NCI-H128 (cell line): ENCODE data around the gene TRAF3IP1.
"Not testable (repeated sequence)": the region's sequence is repeated elsewhere in the genome, so short reads cannot be mapped to it uniquely, and the experiment has no call there.

ENCODE experiments used
- DNase-seq: peaks from one replicate; lab custom pipeline; 2025; ENCODE audit not compliant: unreplicated experiment; lab: John Stamatoyannopoulos, UW

The TRAF3IP1 gene

GRCh38 chr2:238442257-238442656, 121.9 kb downstream of the TRAF3IP1 start:
- DNase-seq = not testable (repeated sequence)

GRCh38 chr2:238444242-238444641, 123.9 kb downstream of the TRAF3IP1 start:
- DNase-seq = no peak

DNA sequence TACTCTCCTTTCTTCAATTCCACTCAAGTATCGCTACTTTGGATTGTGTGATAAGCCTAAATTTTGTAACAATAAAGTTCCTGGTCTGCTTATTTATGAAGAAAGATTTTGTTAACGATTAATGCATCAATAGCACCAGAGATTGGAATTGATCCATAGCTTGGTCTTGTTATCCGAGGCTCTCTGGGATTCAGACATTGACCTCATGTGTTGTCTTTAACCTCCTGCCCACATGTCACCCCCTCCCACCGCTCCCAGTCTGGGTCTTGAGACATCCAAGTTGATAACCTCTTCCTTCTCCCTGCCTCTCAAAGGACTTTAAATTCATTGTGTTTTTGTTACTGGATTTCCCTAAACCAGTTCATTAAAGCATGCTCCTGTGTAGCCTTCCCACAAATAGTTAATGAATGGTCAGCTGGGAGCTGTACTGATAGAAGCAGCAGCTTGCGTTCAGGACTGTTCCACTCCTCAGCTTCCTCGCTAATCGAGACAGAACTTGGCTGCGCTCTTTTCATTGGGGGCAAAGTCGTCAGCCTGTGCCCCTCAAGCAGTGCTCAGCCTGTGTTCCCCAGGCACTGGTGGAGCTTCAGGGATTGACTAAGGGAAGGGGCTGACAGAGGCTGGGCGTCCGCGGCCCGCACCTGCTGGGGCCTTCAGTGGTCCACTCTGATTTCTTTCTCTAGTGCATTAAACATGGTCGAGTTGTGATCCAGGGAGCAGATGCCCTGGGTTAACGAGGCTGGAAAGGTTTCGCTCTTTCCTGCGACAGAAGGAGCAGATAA, 125.3 kb downstream of the TRAF3IP1 start:
- DNase-seq = no peak

DNA sequence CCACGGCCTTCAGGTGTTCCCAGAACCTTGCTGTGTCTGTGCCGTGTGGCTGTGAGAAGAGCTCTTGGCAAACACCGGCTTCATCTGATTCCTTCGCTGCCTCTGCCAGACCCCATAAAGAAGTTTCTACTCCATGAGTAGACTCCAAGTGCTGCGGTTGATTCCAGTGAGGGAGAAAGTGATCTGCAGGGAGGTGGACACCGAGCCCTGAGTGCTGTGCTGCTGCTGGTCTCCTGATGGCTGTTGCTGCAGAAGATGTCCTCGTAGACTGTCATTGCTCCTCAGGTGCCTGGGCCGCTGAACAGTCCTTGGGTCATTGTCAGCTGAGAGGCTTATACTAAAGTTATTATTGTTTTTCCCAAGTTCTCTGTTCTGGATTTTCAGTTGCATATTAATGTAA, 126.1 kb downstream of the TRAF3IP1 start:
- DNase-seq = no peak

- DNase-seq = no peak
Measured at GRCh38 chr2:238448031-238448955, 128.0 kb downstream of the TRAF3IP1 start.

- no peak for DNase-seq
Measured at GRCh38 chr2:238449241-238449640, 128.9 kb downstream of the TRAF3IP1 start.

DNA sequence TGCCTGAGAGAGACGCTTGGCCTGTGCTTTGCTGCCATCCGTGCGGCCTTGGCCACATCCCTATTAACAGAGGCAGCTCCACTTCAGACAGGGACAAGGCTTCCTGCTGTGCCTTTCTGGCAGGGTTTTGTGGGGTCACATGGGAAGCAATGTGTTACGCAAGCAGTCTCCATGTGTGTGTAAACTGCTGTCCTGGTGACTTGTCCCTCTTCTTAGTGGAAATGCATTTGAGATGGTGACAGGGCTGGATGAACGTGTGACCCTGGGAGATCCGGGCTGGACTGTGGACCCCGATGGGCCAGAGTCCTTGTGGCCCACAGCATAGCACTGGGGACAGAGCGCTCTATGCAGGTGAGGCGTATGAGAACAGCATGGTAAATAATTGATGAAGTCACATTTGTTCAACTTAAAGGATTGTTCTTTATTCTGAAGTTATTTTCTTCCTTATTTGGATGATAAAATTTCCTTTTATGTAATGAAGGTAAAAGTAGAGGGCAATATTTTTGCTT, 129.6 kb downstream of the TRAF3IP1 start:
- no peak for DNase-seq

DNA sequence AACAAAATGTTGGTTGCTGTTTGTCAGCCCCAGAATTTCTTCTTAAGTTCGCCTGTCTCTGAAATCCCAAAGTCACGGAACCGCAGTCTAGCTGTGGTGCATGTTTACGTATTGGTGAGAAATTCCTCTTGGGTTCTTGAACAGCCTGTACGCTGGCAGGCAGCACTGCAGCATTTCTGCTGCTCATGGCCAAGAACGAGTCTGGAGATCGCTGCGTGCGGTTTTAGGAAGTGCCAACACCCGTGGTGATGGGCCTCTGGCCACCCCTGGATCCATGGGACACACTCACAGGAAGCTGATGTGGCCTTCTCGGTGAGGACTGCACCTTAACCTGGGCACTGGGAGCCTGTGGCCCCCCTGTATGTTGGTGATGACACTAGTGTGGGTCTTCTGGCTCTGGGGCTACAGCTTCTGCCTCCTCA, 130.1 kb downstream of the TRAF3IP1 start:
- DNase-seq = no peak
